NCI-H345 treated with DMSO at 0.1 percent for 48 hours (cell line): ENCODE data around the gene FBXO42.

Source experiments
- DNase-seq: peaks from one replicate; lab custom pipeline; 2025; ENCODE audit not compliant: unreplicated experiment; lab: John Stamatoyannopoulos, UW

The FBXO42 gene

GRCh38 chr1:16244650-16245285 lies 107.5 kb downstream of the FBXO42 start:
- no peak for DNase-seq

- peak; percentile 59 for DNase-seq
Measured at GRCh38 chr1:16243936-16244649, 108.2 kb downstream of the FBXO42 start.

GRCh38 chr1:16243215-16243610 lies 109.1 kb downstream of the FBXO42 start:
- DNase-seq, result no peak

- DNase-seq, result no peak
Measured at GRCh38 chr1:16242556-16243214, 109.6 kb downstream of the FBXO42 start.

- DNase-seq, result peak; percentile 33
Measured at GRCh38 chr1:16241221-16241708, 111.0 kb downstream of the FBXO42 start.

- no peak for DNase-seq
Measured at GRCh38 chr1:16239972-16240491, 112.2 kb downstream of the FBXO42 start.

GRCh38 chr1:16237343-16237830 lies 114.9 kb downstream of the FBXO42 start:
- DNase-seq, result no peak

GRCh38 chr1:16236511-16237342 lies 115.6 kb downstream of the FBXO42 start, which contains the start of gene CPLANE2:
TSS of gene CPLANE2 (minus strand) at chr1:16237183. CDS start at chr1:16236742, 441 bp downstream.
- peak; percentile 86 for DNase-seq

GRCh38 chr1:16235944-16236510 lies 116.3 kb downstream of the FBXO42 start:
- peak; percentile 86 for DNase-seq

- DNase-seq, result no peak
Measured at GRCh38 chr1:16235347-16235746, 116.9 kb downstream of the FBXO42 start.

GRCh38 chr1:16233431-16233830 lies 118.8 kb downstream of the FBXO42 start:
- no peak for DNase-seq

GRCh38 chr1:16232316-16232710 lies 120.0 kb downstream of the FBXO42 start:
- DNase-seq, result no peak

GRCh38 chr1:16231331-16232315 lies 120.7 kb downstream of the FBXO42 start:
- DNase-seq, result no peak

- no peak for DNase-seq
Measured at GRCh38 chr1:16230744-16231143, 121.5 kb downstream of the FBXO42 start.

- DNase-seq, result no peak
Measured at GRCh38 chr1:16229976-16230740, 122.1 kb downstream of the FBXO42 start.

- DNase-seq, result no peak
Measured at GRCh38 chr1:16226490-16227179, 125.6 kb downstream of the FBXO42 start.

- DNase-seq, result no peak
Measured at GRCh38 chr1:16226129-16226489, 126.2 kb downstream of the FBXO42 start.

GRCh38 chr1:16224472-16224871 lies 127.8 kb downstream of the FBXO42 start:
- DNase-seq, result no peak
